C4-2B (cell line): ENCODE data around the gene OTP.
A peak's percentile ranks its signal among the peaks of the same experiment; 100 is the strongest.

Source experiments
- H3K27ac ChIP-seq: fragments of 450-650 bp; 2 replicates; pipeline ENCODE4 v1.5.1; 2017
- ZFX ChIP-seq: fragments of 450-650 bp; IDR thresholded peaks from 2 replicates; pipeline ENCODE4 v1.6.1; 2017
- TF ChIP-seq, protein P1 (sequence below): fragments of 450-650 bp; conservative IDR thresholded peaks from 2 replicates; pipeline ENCODE4 v1.5.1; 2017; ENCODE audit warnings: mild to moderate bottlenecking

The OTP gene

DNA sequence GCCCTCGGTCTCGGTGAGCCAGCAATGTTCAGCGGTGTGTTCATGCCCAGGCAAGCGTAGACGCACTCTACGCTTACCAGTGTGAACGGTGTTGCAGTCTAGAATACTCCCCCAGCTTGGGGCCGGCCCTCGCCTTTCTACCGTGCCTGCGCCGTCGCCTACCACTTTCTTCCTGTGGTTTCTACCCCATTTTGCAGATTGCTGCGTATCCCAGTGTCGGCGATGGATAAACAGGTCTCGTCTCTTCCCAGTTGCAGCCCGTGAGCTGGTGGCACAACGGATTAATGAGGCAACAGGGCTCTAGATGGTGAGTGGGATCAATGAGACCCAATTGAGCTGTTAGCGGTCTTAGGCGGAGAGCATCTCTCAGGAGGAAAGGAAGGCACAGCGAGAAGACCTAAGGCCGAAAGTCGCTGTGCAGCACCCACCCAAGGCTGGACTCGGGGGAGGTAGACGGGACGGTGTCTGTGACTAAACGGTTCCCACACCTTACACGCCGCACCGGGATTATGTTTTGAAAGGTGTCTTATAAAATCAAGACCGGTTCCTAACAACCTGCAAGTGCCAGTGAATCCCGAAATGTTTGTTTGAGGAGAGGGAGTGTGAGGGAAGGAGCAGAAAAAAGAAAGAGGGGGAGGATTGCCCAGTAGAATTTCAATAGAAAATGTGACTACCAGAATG is 5.8 kb downstream of the OTP start:
- no peak for TF ChIP-seq ZFX
- TF ChIP-seq, protein P1, sequence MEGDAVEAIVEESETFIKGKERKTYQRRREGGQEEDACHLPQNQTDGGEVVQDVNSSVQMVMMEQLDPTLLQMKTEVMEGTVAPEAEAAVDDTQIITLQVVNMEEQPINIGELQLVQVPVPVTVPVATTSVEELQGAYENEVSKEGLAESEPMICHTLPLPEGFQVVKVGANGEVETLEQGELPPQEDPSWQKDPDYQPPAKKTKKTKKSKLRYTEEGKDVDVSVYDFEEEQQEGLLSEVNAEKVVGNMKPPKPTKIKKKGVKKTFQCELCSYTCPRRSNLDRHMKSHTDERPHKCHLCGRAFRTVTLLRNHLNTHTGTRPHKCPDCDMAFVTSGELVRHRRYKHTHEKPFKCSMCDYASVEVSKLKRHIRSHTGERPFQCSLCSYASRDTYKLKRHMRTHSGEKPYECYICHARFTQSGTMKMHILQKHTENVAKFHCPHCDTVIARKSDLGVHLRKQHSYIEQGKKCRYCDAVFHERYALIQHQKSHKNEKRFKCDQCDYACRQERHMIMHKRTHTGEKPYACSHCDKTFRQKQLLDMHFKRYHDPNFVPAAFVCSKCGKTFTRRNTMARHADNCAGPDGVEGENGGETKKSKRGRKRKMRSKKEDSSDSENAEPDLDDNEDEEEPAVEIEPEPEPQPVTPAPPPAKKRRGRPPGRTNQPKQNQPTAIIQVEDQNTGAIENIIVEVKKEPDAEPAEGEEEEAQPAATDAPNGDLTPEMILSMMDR: no peak
- H3K27ac ChIP-seq: no peak overlapping the region

DNA sequence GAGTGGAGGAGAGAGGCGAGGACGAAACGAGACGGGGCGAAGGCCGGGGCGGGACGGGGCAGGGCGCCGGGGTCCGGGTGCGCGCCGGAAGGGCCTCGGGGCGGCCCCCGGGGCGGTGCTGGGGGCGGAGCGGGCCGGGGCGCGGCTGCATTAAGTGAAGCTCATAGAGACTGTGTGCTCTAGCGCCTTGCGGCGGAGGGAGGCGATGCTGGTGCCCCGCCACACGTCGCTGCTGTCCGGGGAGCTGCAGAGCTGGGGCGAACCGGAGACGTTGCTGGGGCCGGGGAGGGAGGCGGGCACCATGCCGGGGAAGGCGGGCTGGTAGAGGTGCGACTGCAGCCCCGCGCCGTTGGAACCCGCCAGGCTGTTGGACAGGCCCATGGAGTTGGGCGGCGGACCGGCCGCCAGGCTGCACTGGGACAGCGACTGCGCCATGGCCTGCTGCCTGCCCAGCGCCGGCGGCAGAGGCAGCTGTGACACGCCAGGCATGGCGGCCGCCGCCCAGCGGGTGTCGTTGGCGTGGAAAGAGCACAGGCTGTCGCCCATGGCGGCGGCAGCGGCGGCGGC is 8.3 kb downstream of the OTP start:
- H3K27ac ChIP-seq: peak overlapping the region; percentile 44

DNA sequence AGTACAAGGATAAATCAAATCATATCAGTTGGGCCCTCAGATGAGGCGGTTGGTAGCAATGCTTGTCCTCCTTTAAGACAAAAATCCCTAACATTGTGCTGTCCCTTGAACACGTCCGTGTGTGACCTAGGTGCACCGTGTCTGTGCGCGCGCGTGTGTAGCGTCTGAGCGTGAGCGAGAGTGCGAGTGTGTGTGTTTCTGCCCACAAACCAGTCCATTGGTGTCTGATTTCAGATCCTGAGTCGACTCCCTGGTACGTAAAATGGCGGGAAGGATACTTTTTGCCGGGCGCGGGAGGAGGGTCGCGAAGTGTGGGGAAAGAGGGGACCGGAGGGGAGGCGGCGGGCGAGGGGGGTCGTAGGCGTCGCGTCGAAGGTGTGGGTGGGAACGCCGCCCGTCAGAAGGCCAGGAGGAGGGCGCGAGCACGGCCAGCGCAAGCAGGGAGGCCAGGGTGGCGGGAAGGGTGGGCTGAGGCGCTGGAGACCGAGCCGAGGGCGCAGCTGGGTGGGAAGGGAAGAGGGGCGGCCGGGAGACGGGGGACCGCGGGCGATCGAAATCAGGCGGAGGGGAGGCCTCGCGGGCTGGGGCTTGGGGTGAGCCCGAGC is 8.9 kb downstream of the OTP start:
- peak overlapping the region; percentile 44 for H3K27ac ChIP-seq
- TF ChIP-seq ZFX: no peak
- TF ChIP-seq, protein P1: no peak

More for the DNA sequence above, 8.3 kb downstream of the OTP start:
- 0 out of 2 replicates have a peak, but pooled peaks have one; percentile 25 for TF ChIP-seq ZFX
- TF ChIP-seq, protein P1: peak; percentile 55

DNA sequence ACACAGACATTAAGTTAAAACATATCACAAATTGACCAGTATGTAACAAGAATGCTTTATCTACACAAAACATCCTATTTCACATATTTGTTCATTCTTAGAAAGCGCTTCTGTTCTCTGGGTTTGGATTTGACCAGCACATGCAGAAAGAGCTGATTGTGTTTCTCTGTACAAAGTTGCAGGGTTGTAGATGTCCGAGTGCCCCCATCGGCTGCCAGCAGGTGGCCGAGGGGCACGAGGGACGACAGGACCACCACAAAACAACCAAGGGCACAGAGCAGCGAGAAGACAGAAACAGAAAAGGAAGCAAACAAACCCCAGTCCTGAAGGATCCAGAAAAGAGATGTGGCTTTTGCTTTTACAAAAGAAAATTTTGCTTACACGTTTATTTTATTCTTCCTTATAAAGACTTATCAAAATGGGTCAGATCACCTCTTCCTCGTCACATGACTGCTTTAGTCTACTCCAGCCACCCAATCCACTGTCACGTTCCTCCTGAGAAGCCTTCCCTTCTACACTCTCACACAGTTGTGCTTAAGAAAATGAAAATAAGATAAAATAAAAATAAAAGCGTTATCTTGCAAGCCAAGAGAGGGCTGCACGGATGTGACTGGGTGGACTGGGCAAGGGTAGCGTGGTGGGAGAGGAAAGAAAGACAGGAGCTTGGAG is 9.5 kb downstream of the OTP start:
- no peak overlapping the region for H3K27ac ChIP-seq
- no peak for TF ChIP-seq ZFX
- TF ChIP-seq, protein P1: no peak; the same call in 1 of the 2 replicates

DNA sequence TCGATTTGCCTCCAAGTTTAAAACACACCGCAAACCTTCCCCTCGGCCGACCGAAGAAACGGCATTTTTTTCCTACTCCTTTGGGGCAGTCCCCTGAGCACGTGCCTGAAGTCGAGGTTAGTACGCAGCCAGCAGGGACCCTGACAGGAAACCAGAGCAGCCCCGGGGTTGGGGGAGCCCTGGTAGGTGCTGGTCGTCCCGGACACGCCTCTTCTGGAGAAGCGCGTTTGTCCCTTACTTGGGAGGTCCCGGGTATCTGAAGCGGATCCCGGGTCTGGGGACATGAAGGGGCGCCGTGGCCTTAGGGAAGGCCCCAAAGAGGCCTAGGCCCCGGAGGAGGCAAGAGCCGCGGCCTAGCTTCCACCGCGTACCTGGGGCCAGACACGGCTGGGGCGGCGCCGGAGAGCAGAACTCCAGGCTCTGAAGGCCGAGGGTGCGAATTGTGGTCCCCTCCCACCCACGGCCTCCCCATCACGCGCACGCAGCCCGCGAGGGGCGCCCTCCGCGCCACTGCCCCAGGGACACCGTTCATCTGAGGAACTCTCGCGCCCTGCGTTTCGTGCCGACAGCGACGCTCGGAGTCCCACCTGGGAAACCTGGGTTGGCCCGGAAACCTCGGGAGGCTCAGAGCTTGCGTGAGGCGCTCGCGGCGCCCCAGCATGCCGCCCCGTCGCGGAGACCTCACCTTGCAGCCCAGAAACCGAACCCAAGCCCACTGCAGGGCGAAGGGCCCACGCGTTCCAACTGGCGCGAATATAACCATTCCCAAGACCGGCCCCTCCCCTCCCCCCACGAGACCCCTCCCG is 10.4 kb downstream of the OTP start:
- H3K27ac ChIP-seq: no peak overlapping the region
- TF ChIP-seq ZFX: no peak
- TF ChIP-seq, protein P1: no peak

DNA sequence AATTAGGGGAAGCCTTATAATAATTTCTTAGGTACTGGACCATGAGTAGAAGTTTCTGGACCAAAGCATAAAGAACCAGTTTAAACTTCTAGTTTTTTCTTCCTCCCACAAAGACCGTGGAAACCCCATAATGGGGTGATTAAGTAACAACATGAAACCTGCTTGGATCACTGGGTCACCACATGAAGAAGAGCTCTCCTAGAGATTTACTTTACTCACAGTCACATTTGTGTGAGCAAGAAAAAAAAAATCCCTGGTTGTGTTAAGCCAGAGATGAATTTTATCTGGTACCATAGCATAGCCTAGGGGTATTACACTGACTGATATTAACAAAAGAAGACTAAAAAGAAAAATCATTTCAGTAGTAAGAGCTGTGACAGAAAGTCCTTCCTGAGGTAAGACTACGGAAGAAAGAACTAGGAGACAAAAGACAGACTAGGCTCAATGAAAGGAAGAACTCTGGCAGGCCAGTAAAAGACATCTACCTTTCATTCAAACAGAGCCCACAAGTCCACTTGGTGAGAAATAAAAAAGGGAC is 15.2 kb downstream of the OTP start:
- H3K27ac ChIP-seq: no peak overlapping the region
- TF ChIP-seq, protein P1: no peak
- TF ChIP-seq ZFX: no peak
